Esophagus mucosa (tissue), 1 donor: ENCODE results near the gene GRID2IP. TPM values are rescaled to one million over a fixed set of nuclear protein-coding genes. Genes with fewer than 3 reads are reported as not detected.
A peak's percentile ranks its signal among the peaks of the same experiment; 100 is the strongest.
"Not testable (repeated sequence)": the region's sequence is repeated elsewhere in the genome, so short reads cannot be mapped to it uniquely, and the experiment has no call there.

Source experiments
- ATAC-seq: fragments of 200-7000 bp; cut with Tn5 transposase; one replicate; pipeline ENCODE4 v1.9.1; 2020
- total RNA-seq: library from RNA; stranded (reverse); gene quantifications from one replicate; pipeline ENCODE4 v1.2.4, GENCODE V29; 2023
- donor health status: DM: yes; HTN: yes; CAD: no.

The GRID2IP gene
- 0.12 TPM for total RNA-seq

GRCh38 chr7:6551016-6551511 lies at the start of gene GRID2IP:
GRID2IP (minus strand) TSS chr7:6551461; CDS start chr7:6551436, 25 bp downstream.
- no peak for ATAC-seq

- no peak for ATAC-seq
These were observed 48.8 kb upstream of the GRID2IP start for GRCh38 chr7:6600093-6600492.

DNA sequence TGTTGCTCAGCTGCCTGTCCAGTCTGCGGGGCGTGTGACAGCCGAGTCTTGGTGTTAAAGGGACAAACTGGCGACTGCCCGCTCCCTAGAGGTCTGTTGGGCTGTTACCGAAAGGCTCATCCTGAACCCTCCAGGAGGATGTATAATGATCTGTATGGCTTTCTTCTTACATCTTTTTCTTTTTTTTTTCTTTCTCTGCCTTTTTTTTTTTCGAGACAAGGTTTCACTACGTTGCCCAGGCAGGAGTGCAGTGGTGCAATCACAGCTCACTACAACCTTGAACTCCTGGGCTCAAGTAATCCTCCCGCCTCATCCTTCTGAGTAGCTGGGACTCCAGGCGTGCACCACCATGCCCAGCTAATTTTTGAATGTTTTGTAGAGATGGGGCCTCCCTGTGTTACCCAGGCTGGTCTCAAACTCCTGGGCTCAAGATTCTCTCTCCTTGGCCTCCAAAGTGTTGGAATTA lies 39.4 kb upstream of the GRID2IP start:
- no peak for ATAC-seq

DNA sequence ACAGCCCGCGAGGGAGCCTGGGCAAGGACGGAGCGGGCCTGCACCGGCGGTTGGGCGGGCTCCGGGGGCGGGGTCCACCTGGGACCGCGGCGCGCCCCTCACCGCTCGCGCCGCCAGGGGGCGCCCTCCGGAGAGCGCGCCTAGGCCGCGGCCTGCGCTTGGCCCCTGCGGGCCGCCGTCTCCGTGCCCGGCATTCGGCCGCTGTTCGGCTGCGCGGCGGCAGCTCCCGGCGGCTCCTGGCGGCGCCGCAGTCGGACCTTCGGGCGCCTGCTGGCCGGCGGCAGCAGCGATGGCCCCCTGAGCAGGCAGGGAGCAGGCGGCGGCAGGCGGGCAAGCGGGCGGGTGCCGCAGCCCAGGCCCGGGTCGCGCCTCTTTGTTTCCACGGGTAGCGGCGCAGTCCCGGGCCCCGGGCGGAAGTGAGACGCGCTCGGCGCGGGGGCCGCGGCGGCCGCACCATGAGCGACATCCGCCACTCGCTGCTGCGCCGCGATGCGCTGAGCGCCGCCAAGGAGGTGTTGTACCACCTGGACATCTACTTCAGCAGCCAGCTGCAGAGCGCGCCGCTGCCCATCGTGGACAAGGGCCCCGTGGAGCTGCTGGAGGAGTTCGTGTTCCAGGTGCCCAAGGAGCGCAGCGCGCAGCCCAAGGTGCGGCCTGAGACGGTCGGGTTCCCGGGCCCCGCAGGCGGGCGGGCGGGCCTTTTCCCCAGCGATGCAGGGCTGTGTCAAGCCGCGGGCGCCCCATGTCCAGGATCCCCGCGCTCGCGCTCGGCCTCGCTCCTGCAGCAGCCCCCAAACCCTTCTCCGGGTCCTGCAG lies 38.8 kb upstream of the GRID2IP start, which contains the start of gene INTS15:
Gene INTS15 (plus strand): TSS at position 193 of the 816 bp plus-strand sequence. CDS start 263 bp downstream, at position 456.
- ATAC-seq = peak; percentile 98

GRCh38 chr7:6589151-6589828 lies 38.0 kb upstream of the GRID2IP start:
- peak; percentile 5 for ATAC-seq

DNA sequence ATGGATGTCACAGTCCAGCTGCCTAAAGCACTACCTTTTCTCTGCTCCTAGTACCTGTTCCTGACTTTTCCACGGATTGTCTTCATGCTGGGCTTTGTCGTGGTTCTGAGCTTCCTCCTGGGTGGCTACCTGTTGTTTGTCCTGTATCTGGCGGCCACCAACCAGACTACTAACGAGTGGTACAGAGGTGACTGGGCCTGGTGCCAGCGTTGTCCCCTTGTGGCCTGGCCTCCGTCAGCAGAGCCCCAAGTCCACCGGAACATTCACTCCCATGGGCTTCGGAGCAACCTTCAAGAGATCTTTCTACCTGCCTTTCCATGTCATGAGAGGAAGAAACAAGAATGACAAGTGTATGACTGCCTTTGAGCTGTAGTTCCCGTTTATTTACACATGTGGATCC lies 37.3 kb upstream of the GRID2IP start:
- ATAC-seq = no peak

- not testable (repeated sequence) for ATAC-seq
These were observed 34.6 kb upstream of the GRID2IP start for GRCh38 chr7:6585746-6586432.

DNA sequence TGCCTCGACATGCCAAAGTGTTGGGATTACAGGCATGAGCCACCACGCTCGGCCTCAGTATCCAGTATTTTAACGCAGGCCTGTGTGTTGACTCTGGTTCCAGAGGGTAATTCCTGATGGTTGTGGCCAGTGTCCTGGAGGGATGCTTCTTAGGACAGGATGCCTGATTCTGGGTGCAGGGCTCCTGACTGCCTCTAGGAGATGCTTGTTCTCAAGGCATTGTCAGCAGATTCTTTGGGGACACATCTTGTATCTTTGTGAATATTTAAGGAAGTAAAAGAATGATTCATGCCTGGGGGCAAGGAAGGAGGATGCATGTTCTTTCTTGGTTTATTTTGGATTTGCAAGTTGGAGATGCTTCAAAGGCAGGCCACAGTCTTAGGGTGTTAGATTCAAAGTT lies 28.2 kb upstream of the GRID2IP start:
- ATAC-seq = peak; percentile 24

- no peak for ATAC-seq
These were observed 27.1 kb upstream of the GRID2IP start for GRCh38 chr7:6578114-6579084.

DNA sequence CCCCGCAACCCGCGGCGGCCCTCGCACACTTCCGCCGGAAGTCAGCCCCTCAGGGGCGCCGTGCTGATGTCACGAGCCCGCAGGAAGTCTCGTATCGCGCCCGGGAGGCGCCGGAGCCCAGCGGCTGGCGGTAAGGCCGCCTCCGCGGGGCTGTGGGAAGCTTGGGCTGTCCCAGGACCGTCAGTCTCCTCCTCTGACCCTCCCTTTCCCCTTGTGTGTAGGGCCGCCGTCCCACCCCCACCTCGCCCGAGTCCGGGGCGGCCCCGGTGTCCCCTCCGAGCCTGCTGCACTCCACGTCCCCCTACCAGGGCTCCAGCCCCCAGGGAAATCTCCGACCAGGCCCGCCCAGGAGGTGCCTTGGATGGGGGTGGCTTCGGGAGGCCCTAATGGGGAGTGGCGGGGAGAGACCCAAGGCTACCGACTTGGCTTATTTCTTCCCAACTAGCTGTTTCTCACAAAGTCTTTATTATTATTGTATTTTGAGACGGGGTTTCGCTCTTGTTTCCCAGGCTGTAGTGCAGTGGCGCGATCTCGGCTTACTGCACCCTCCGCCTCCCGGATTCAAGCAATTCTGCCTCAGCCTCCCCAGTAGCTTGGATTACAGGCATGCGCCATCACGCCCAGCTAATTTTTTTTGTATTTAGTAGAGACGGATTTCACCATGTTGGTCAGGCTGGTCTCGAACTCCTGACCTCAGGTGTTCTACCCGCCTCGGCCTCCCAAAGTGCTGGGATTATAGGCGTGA lies 26.3 kb upstream of the GRID2IP start, which contains the start of gene ZDHHC4:
Gene ZDHHC4 (plus strand): TSS at position 86 of the 745 bp plus-strand sequence. CDS start 3,108 bp downstream, outside the sequence.
- ATAC-seq = peak; percentile 92

DNA sequence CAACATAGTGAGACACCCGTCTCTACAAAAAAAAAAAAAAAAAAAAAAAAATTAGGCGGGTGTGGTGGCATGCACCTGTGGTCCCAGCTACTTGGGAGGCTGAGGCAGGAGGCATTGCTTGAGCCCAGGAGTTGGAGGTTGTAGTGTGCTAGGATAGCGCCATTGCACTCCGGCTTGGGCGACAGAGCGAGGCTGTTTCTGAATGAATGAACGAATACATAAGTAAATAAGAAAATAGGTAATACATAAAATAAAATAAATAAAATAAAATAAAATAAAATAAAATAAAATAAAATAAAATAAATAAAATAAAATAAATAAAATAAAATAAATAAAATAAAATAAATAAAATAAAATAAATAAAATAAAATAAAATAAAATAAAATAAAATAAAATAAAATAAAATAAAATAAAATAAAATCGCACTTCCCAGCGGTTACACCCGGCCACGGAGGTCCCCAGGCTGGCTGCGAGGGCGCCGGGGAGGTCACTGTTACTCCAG lies 25.7 kb upstream of the GRID2IP start:
- ATAC-seq = not testable (repeated sequence)

GRCh38 chr7:6576024-6576866 lies 25.0 kb upstream of the GRID2IP start:
- ATAC-seq = no peak

- no peak for ATAC-seq
These were observed 24.2 kb upstream of the GRID2IP start for GRCh38 chr7:6575281-6576023.

DNA sequence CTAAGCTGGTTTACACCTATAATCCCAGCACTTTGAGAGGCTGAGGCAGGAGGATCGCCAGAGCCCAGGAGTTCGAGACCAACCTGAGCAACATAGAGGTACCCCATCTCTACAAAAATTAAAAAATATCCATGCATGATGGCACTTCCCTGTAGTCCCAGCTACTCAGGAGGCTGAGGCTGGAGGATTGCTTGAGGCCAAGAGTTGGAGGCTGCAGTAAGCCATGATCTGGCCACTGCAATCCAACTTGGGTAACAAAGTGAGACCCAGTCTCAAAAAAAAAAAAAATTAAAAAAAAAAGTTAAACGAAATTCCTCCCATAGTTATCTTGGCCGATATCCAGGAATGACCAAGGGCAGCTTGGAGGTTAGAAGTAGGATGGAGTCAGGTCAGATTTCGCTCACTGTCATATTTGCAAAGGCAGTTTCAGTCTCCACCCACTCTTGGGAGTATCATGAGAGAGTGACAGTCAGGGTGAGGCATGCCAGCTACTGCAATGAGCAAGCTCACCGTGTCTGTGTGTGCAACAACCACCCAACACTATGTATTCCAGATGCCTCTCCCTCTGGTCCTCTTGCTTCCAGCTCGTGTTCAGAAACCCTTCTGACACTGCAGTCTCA lies 20.0 kb upstream of the GRID2IP start:
- peak; percentile 68 for ATAC-seq

DNA sequence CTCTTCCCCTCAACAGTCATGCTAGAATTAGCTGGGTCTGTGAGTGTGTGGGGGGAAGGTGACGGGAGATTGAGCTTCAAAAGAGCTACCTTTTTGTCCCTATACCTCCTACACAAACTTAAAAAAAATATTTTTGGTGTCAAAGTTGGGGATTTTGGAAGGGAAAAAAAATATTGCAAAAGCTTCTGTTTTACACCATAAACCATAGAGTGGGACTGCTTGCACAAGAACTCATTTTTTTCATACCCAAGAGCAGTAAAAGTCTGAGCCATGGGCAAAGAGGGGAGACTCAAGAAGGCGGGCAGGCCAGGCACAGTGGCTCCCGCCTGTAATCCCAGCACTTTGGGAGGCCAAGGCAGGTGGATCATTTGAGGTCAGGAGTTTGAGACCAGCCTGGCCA lies 16.6 kb upstream of the GRID2IP start:
- no peak for ATAC-seq

DNA sequence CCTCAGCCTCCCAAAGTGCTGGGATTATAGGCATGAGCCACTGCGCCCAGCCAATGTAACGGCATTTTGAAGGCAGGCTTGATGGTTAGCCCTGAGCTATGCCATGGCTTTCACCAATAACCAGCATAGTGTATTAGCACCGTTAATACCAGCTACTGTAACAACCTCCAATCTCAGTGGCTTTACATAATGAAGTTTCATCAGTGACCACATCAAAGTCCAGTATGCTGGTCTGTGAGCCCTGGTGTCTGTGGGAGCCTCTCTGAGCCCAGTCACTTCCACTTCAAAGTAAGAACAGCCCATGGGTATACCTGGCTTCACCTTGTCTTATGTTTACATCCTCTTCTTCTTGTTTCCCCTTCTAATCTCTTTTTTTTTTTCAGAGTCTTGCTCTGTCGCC lies 14.4 kb upstream of the GRID2IP start:
- no peak for ATAC-seq

- no peak for ATAC-seq
These were observed 12.9 kb upstream of the GRID2IP start for GRCh38 chr7:6563936-6564770.
